Activated gamma-delta T cell (primary cell): Measurements from ENCODE around the gene GGPS1.
"Not testable (repeated sequence)": the region's sequence is repeated elsewhere in the genome, so short reads cannot be mapped to it uniquely, and the experiment has no call there.

Experiments used
- DNase-seq: peaks from one replicate; lab custom pipeline; 2025; lab: John Stamatoyannopoulos, UW

The GGPS1 gene

DNA sequence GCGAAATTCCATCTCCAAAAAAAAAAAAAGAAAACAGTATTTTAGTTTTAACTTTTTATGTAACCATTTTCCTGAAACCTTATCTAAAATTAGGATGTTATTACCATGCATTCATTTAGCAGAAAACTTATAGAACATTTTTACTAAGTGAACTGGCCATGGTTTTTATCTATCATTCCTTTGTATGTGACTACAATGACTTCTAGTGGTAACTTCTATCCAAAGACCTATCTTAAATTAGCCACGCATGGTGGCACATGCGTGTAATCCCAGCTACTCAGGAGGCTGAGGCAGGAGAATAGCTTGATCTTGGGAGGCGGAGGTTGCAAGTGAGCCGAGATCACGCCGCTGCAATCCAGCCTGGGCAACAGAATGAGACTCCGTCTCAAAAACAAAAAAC is 11.4 kb downstream of the GGPS1 start:
- DNase-seq = no peak

DNA sequence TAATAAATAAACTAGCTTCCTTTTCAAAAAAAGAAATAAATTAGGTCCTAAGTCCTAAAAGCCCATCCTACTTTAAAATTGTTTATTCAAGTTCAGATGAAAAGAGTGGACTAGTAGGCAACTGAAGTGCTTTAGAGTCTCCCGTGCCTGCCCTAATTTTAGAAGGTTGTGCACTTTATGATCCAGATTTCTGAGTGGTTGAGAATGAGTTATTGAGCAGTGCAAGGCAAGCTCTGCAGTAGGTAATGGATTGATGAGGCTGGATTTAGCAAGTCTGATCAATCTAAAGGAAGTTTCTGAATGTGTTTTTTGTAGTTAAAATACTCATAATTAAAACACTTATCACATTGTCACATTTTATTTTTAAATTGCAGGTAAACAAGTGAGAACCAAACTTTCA is 13.0 kb downstream of the GGPS1 start:
- DNase-seq = no peak

- no peak for DNase-seq
Observed at GRCh38 chr1:235342039-235342438, 13.7 kb downstream of the GGPS1 start.

- no peak for DNase-seq
Observed at GRCh38 chr1:235342471-235342870, 14.1 kb downstream of the GGPS1 start.

DNA sequence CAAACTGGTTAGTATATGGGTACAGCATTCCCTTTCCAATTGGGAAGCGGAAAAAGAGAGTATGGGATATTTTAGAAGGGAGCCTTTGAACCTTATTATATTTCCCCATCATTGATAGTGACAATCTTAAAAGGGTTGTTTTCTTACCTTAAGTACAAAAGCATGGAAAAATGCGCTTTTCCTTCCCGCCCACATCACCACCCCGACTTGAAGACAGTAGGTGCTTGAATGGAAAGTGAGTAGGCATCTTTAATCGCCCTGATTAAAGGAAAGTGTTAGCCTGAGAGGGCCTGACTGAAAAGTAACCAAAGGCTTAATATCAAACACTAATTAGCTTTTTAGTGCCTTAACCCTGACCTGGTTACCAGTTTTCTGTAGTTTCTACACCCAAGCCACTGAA is 15.4 kb downstream of the GGPS1 start:
- no peak for DNase-seq

DNA sequence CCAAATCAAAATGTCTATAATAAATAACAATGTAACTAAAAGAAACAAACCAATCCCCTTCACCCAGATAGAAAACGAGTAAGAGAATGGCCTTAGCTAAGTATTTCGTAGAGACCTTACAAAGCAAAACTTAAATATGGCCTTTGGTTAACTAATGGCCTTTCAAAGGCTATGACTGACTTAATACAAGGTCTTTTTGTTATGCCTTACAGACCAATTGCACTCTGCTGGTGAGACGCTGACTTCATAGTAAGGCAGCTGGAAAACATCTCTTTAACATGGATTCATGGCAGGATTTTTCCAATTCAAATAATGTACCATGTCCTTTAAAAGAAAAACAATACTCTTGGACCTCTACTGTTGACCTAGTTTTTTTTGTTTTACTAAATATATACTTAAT is 23.1 kb downstream of the GGPS1 start:
- DNase-seq = no peak

DNA sequence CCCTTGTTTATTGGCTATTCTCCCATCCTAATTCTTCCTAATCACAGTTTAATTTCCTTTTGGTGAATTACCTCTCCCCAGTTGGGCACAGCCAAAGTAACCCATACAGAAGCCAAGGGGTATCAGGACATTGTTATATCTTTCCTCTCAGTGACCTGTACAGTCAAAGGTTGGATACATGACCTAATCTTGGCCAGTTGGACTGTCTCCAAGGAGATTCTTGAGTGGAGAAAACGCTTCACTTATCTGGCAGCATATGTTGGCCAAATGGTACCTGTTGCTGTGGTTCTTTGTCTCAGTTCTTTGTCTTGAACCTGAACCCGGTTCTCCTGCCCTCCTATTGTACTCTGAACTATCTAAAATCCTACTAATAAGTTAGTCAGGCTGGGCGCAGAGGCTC is 23.5 kb downstream of the GGPS1 start:
- no peak for DNase-seq

DNA sequence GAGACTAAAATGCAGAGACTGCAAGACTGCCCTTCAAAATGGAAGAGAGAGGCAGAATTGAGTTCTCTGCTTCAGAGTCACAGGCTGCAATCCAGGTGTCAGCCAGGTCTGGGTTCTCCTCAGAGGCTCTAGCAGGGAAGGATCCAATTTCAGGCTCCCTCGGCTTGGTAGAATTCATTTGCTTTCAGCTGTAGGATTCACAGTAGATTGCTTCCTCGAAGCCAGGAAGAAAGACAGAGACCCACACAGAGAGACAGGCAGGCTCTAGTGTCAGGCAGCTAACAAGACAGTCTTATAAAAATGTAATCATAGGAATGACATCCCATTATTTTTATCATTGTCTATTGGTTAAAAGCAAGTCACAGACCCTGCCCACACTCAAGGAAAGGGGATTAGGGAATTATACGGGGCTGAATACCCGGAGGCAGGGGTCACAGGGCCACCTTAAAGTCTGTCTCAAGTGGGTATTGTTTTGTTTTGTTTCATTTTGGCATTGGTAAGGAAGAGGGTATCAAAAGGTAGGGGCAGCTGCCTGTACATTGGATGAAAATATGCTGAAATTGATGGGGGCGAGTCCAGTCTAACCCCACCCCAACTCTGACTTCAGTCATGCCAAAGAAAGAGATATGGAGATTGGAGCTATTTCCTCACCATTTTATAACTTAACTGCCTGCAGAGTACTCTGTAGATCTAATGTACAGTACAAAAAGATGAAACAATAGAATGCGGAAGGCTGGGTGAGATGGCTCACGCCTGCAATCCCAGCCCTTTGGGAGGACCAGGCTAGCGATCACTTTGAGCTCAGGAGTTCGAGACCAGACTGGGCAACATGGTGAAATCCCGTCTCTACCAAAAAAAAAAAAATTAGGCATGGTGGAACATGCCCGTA is 29.4 kb downstream of the GGPS1 start:
- no peak for DNase-seq

GRCh38 chr1:235358899-235359298 is 30.5 kb downstream of the GGPS1 start:
- DNase-seq = no peak

DNA sequence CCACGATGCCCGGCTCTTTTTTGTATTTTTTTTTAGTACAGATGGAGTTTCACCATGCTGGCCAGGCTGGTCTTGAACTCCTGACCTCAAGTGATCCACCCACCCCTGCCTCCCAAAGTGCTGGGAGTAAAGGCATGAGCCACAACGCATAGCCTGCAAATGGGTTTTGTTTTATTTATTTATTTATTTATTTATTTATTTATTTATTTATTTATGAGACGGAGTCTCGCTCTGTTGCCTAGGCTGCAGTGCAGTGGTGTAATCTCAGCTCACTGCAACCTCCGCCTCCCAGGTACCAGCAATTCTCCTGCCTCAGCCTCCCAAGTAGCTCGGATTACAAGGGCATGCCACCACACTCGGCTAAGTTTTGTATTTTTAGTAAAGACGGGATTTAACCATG is 35.8 kb downstream of the GGPS1 start:
- not testable (repeated sequence) for DNase-seq

DNA sequence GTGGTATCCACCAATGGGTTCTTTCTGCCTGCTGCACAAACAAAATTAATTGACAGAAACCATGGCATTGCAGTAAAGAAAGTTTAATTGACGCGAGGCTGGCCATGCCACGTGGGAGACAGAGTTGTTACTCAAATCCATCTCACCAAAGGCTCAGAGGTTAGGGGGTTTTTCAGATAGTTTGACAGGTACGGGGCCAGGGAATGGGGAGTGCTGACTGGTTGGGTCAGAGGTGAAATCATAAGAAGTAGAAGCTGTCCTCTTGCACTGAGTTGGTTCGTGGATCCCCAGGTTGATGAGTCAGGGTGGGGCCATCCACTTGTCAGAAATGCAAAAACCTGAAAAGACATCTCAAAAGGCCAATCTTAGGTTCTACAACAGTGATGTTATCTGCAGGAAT is 37.9 kb downstream of the GGPS1 start:
- DNase-seq = no peak

DNA sequence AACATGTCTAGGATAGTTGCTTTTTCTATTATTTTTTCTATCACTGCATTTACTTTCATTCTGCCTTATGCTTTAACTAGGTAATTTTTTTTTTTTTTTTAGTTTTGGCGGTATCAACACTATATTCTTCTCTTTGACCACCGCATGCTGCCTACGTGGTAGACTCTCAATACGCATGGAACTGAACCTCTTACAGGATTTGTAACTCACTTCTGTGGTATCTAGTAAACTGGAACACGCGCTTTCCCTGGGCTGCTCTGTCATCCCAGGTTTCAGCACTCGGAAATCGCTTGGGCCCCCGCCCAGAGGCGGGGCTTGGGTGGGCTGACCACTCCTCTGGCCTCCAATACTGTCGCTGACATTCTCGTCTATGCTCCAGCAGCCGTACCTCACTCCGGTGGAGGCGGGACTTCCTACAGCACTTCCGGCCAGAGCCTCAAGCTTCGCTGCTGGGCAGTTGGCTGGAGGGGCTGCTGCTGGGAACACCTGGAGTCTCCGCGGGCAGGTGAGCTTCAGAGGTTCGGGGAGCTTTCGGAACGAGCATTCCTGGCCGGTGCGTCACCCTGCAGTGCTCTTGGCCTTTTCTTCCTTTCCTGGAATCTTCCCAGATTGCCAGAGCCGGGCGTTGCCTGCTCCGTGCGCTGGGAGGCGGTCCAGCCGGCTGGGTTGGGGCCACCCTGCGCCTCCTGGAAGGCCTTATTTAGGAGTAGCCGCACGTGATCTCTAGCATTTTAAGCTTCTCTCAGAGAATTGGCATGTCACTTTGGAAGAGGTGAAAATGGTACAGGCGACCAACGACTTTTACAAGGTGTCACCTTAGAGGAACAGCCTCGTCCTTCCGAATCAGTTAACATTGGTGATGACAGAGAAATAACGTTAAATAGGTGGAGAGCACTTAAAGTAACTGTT is 38.9 kb downstream of the GGPS1 start, which contains the start of gene TBCE:
TBCE (plus strand) TSS at position 428 of the 909 bp plus-strand sequence. CDS start 12,623 bp downstream, outside the sequence.
- DNase-seq = peak; percentile 54

DNA sequence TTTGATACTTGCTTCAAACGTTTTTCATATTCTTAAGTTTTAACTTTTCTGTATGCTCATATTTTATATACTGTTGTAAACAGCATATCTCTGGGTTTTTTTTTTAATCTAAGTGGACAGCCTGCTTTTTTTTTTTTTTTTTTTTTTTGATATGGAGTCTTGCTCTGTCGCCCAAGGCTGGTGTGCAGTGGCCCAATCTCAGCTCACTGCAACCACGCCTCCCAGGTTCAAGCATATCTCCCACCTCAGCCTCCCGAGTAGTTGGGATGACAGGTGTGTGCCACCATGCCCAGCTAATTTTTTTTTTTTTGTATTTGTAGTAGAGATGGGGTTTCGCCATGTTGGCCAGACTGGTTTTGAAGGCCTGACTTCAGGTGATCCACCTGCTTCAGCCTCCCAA is 40.1 kb downstream of the GGPS1 start:
- DNase-seq = no peak

GRCh38 chr1:235369802-235370201 is 41.4 kb downstream of the GGPS1 start:
- DNase-seq = no peak

DNA sequence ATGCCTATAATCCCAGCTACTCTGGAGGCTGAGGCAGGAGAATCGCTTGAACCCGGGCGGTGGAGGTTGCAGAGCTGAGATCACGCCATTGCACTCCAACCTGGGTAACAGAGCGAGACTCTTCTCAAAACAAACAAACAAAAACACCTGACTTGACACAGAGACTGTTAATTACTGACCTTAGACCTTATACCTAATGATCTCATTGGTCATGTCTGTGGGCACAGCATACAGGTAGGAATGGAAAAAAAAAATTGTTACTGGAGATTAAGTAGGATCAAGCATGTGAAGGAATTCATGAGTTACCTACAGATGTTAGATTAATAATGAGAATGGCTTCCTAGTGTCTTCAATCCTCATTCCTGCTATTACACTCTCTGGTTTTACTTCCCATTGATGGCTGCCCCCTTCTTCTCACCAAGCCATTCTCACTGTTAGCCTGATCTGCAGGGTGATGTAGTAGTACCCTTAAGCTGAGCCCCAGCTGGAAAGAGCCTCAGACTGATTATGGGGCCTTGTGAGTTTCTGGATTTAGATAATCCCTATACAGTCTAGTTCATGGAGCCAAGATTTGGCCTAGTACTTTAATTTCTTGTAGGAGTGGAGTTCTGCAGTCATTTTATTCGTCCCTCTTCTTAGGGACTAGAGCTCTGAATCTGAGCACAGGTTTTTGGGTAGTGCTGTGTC is 47.7 kb downstream of the GGPS1 start:
- DNase-seq = no peak

DNA sequence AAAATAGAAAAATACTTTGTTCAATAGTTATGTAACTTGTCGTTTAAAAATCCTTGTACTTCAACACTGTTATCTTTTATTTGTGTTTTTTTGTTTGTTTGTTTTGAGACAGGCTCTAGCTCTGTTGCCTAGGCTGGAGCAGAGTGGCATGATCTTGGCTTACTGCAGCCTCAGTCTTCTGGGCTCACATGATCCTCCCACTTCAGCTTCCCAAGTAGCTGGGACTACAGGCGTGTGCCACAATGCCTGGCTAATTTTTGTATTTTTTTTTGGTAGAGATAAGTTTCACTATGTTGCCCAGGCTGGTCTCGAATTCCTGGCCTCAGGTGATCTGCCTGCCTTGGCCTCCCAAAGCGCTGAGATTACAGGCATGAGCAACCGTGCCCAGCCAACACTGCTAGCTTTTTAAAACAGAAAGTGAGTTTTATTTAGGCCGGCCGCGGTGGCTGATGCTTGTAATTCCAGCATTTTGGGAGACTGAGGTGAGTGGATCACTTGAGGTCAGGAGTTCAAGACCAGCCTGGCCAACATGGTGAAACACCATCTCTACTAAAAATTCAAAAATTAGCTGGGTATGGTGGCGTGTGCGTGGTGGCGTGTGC is 49.9 kb downstream of the GGPS1 start:
- DNase-seq = not testable (repeated sequence)

GRCh38 chr1:235381955-235382739 is 53.8 kb downstream of the GGPS1 start:
- not testable (repeated sequence) for DNase-seq

- not testable (repeated sequence) for DNase-seq
Observed at GRCh38 chr1:235385633-235386032, 57.3 kb downstream of the GGPS1 start.

DNA sequence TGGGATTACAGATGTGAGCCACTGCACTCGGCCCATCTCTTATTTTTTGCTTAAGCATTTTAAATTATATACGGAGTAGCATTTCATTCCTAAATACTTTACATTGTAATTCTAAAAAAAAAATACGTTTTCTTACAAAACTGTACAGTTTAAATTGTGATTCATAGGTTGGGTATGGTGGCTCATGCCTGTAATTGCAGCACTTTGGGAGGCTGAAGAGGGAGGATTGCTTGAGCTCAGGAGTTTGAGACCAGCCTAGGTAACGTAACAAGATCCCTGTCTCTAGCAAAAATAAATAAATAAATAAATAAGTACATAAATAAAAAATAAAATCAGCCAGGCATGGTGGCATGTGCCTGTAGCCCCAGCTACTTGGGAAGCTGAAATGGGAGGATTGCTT is 63.5 kb downstream of the GGPS1 start:
- no peak for DNase-seq
